SH-SY5Y (cell line): Measurements from ENCODE around the gene MRC1.

Experiments used
- GATA2 ChIP-seq: IDR thresholded peaks from 2 replicates; pipeline ENCODE4 v1.6.1; 2011; ENCODE audit warnings: mild to moderate bottlenecking, low read depth, low read length
- GATA3 ChIP-seq: IDR thresholded peaks from 2 replicates; pipeline ENCODE4 v1.6.1; 2011; ENCODE audit warnings: low read depth, mild to moderate bottlenecking, low read length, moderate library complexity

MRC1 gene

GRCh38 chr10:17814973-17815372, 5.8 kb downstream of the MRC1 start:
- TF ChIP-seq GATA2 (no peak), GATA3 (no peak)

GRCh38 chr10:17816199-17816598, 7.1 kb downstream of the MRC1 start:
- TF ChIP-seq GATA3, result no peak
- TF ChIP-seq GATA2, result no peak

GRCh38 chr10:17817316-17817715, 8.2 kb downstream of the MRC1 start:
- TF ChIP-seq GATA3 (no peak), GATA2 (no peak)

- TF ChIP-seq GATA3, result no peak
- TF ChIP-seq GATA2, result no peak
These were observed 8.6 kb downstream of the MRC1 start for GRCh38 chr10:17817790-17818189.

- TF ChIP-seq GATA3, result no peak
- TF ChIP-seq GATA2, result no peak
These were observed 10.7 kb downstream of the MRC1 start for GRCh38 chr10:17819836-17820235.

- TF ChIP-seq GATA3 (no peak), GATA2 (no peak)
These were observed 11.8 kb downstream of the MRC1 start for GRCh38 chr10:17820943-17821342.

- TF ChIP-seq GATA3, result no peak
These were observed 12.7 kb downstream of the MRC1 start for GRCh38 chr10:17821893-17822292.

- TF ChIP-seq GATA3, result no peak
- no peak for TF ChIP-seq GATA2
These were observed 22.2 kb downstream of the MRC1 start for GRCh38 chr10:17831341-17831740.

- TF ChIP-seq GATA3, result no peak
- no peak for TF ChIP-seq GATA2
These were observed 22.7 kb downstream of the MRC1 start for GRCh38 chr10:17831896-17832295.

- no peak for TF ChIP-seq GATA2
- no peak for TF ChIP-seq GATA3
These were observed 24.5 kb downstream of the MRC1 start for GRCh38 chr10:17833656-17834055.

GRCh38 chr10:17835688-17836087, 26.5 kb downstream of the MRC1 start:
- no peak for TF ChIP-seq GATA3
- TF ChIP-seq GATA2, result no peak

GRCh38 chr10:17836942-17837341, 27.8 kb downstream of the MRC1 start:
- no peak for TF ChIP-seq GATA2
- no peak for TF ChIP-seq GATA3

- no peak for TF ChIP-seq GATA3
- TF ChIP-seq GATA2, result no peak
These were observed 29.0 kb downstream of the MRC1 start for GRCh38 chr10:17838080-17838648.

GRCh38 chr10:17841050-17841449, 31.9 kb downstream of the MRC1 start:
- TF ChIP-seq GATA2, result no peak
- no peak for TF ChIP-seq GATA3

- TF ChIP-seq GATA3, result no peak
- TF ChIP-seq GATA2, result no peak
These were observed 33.5 kb downstream of the MRC1 start for GRCh38 chr10:17842641-17843040.
